Measurements from ENCODE around the gene USP35.

GRCh38 chr11:78171951-78172350 lies 16.8 kb upstream of the USP35 start:
- no peak for TF ChIP-seq CTCF (IDR thresholded peaks at IDR 0.05)
- no peak for TF ChIP-seq POLR2AphosphoS5 (IDR thresholded peaks at IDR 0.05; ENCODE audit: low read depth, low read length)
- no peak for TF ChIP-seq TCF7L2 (IDR thresholded peaks at IDR 0.05; ENCODE audit: low read depth, low read length)

Measured in Panc1 (cell line).